BJ (cell line): ENCODE data around the gene UROC1. TPM values are rescaled to one million over a fixed set of nuclear protein-coding genes. Genes with fewer than 3 reads are reported as not detected.

Experiments
- CTCF ChIA-PET: fragments of 350-600 bp; formaldehyde crosslinking; extraction: SDS; loops from one replicate; lab custom pipeline; 2021; ENCODE audit warnings: antibody characterized with exemption, inconsistent platforms; lab: Yijun Ruan, JAX
- POLR2A ChIA-PET: fragments of 300-600 bp; sonication (Branson Sonifier 250); formaldehyde crosslinking; extraction: SDS; loops from one replicate; lab custom pipeline; 2021; ENCODE audit warnings: antibody characterized with exemption; lab: Charles Lee
- DNase-seq: peaks from one replicate; pipeline ENCODE4 v3.0.0-alpha.2; 2011; ENCODE audit warnings: low read depth
- H3K27me3 ChIP-seq: 2 replicates; pipeline ENCODE4 v1.6.0; 2011; ENCODE audit warnings: low read length; ENCODE audit not compliant: control insufficient read depth, insufficient read depth
- H3K36me3 ChIP-seq: 2 replicates; pipeline ENCODE4 v1.5.1; 2011; ENCODE audit warnings: low read length; ENCODE audit not compliant: control insufficient read depth, insufficient read depth
- H3K4me3 ChIP-seq: 2 replicates; pipeline ENCODE4 v1.5.1; 2011; ENCODE audit warnings: low read depth, mild to moderate bottlenecking, control low read depth, low read length
- CTCF ChIP-seq: IDR thresholded peaks from 2 replicates; pipeline ENCODE4 v1.5.1; 2011; ENCODE audit warnings: low read depth, mild to moderate bottlenecking, control low read depth, inconsistent platforms, low read length, moderate library complexity; ENCODE audit not compliant: insufficient read depth
- polyA plus RNA-seq: library from polyadenylated mRNA; depleted of rRNA; stranded (reverse); fragments of >200 nt; gene quantifications from 2 replicates; pipeline ENCODE4 v1.2.3, GENCODE V29; 2011

UROC1 gene
- polyA plus RNA-seq, 1 experiment, result not detected

DNA sequence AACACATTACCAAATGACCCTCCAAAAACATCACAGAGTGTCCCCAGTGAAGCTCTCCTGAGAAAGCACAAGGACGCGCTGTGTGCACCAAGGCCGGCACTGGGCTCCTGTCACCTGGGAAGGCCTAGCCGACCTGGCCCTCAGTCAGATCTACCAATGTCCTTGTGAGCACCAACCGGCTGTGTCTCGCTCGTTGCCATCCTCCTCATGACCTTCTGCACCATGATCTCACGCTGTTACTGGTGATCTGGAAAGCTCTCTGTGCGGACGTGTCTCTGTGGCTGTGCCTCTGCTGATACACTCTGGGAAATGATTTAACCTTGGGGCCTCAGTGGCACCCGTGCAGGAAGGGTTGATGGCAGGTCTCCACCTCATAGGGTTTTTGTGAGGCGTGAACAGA lies 66.1 kb downstream of the UROC1 start:
- DNase-seq, result no peak
- Histone ChIP-seq H3K36me3 (peaks cover 17% of the 10 kb centered on the region), H3K4me3 (no peak overlapping the region), H3K27me3 (no peaks in the 10 kb centered on the region)
- POLR2A ChIA-PET, result no interaction called here
- CTCF ChIA-PET, result no interaction called here
- no peak for TF ChIP-seq CTCF

DNA sequence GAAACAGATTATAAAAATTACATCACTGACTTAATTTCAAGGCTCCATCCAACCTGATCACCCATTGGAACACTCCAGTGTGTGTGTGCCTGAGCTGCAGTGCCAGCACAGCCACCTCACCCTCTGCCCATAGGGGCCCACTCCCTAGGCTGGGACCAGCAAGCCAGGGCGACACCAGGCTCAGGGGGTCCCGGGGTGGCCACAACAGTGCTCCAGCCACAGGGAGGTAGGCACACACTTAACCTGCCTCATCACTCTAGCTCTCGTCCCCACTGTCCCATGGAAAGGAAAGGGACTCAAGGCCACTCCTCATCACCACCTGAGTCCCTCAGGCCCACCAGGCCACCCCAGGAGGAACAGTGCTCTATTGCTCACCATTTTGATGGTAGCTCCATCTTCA lies 66.8 kb downstream of the UROC1 start:
- TF ChIP-seq CTCF, result no peak
- no peak for DNase-seq
- Histone ChIP-seq H3K36me3 (peaks cover 17% of the 10 kb centered on the region), H3K4me3 (no peak overlapping the region), H3K27me3 (no peaks in the 10 kb centered on the region)
- ChIA-PET POLR2A (no interaction called here), CTCF (no interaction called here)

GRCh38 chr3:126450219-126450618 lies 67.4 kb downstream of the UROC1 start:
- DNase-seq, result no peak
- H3K36me3 ChIP-seq, result peaks cover 17% of the 10 kb centered on the region
- no peak overlapping the region for H3K4me3 ChIP-seq
- no peak for TF ChIP-seq CTCF
- no peaks in the 10 kb centered on the region for H3K27me3 ChIP-seq
- ChIA-PET POLR2A (no interaction called here), CTCF (no interaction called here)

- no peak for DNase-seq
- no peak for TF ChIP-seq CTCF
- ChIA-PET POLR2A (no interaction called here), CTCF (no interaction called here)
- Histone ChIP-seq H3K4me3 (no peak overlapping the region), H3K27me3 (no peaks in the 10 kb centered on the region), H3K36me3 (peaks cover 17% of the 10 kb centered on the region)
Observed at GRCh38 chr3:126449621-126450051, 67.9 kb downstream of the UROC1 start.

- Histone ChIP-seq H3K4me3 (no peak overlapping the region), H3K36me3 (peaks cover 17% of the 10 kb centered on the region), H3K27me3 (no peaks in the 10 kb centered on the region)
- ChIA-PET CTCF (interaction anchor here (1.6 kb wide), 1 partner anchor 315 kb away, joined by 5 read pairs; no protein-coding TSS in a partner anchor), POLR2A (no interaction called here)
- TF ChIP-seq CTCF, result no peak
- no peak for DNase-seq
Observed at GRCh38 chr3:126448893-126449180, 68.7 kb downstream of the UROC1 start.
